HG03108 (cell line): ENCODE data around the gene CLCN1.

Source experiments
- ATAC-seq: cut with Tn5 transposase; IDR thresholded peaks from one replicate; pipeline ENCODE4 v1.9.1; 2021; ENCODE audit warnings: moderate library complexity; ENCODE audit not compliant: unreplicated experiment

CLCN1 gene

GRCh38 chr7:143292876-143293275, 23.0 kb upstream of the CLCN1 start:
- ATAC-seq = no peak

- no peak for ATAC-seq
Measured at GRCh38 chr7:143295870-143296269, 20.0 kb upstream of the CLCN1 start.

- no peak for ATAC-seq
Measured at GRCh38 chr7:143296686-143297085, 19.2 kb upstream of the CLCN1 start.

DNA sequence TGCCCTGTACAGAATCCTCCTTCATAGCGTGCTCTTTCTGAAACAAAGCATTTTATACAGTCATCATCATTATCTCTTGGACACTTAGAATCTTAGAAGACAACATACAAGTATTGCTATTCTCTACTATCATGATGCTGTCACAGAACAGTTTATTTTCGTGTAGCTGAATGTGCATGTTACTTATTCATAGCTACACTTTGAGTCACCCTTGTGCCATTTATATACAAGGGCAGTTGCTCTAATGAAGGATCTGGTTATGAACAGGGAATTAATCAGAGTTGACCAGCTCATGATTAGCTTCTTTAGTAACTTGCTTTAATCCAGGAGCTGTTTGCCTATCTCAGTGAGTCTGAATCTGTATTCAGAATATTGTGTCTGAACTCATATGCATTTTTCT, 16.6 kb upstream of the CLCN1 start:
- no peak for ATAC-seq

DNA sequence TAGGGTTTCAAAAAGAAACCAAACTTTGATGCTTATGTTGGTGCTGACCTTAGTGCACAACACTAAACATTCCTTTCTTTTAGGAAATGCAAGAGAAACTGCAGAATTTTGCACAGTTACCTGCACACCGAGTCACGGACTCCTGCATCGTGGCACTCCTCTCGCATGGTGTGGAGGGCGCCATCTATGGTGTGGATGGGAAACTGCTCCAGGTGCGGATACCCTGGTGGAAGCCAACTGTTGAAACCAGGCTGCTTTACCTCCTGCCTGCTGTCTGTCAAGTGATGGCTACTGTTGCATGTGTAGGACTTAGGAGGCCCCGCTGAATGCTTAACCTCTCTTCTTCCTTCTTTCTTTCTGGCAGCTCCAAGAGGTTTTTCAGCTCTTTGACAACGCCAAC, 16.1 kb upstream of the CLCN1 start:
- no peak for ATAC-seq

DNA sequence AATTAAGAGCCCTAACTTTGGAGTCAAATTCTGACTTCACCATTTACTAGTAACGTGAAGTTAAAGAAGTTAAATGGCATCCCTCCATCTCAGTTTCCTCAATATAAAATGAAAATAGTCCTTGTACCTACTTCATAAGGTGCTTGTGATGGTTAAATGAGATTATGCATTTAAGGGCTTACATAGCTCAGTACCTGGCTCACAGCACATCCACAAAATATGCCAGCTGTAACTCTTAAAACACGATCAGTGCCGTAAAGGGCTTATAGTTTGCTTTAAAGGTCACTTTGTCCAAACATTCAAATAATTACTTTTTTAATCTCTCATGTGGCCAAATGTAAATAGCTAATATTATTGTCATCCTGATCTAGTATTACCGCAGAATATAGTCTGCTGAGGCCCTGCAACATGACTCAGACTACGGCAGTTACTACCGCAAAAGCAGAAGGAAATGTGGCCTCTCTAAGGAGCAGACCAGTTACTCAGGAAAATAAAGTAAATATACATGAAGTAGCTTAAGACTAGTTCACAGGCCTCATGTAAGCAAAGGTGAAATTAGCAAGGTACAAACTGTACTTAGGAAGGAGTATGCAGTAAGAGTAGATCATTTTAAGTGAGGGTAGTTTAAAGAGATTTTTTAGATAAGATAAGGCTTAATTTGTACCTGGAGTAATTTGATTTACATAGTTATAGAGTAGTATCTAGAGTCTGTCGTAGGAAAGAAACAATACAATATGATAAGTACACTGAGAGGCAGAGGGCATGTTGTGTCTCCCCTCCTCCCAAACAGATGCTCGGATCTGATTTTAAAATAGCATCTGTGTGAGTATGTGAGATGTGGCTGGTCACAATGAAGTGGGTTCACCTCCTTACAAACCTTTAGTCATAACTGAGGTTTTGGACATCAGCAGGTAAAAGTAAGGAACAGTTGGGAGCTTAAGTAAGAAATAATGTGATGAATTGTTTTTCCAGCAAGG, 14.7 kb upstream of the CLCN1 start:
- no peak for ATAC-seq

DNA sequence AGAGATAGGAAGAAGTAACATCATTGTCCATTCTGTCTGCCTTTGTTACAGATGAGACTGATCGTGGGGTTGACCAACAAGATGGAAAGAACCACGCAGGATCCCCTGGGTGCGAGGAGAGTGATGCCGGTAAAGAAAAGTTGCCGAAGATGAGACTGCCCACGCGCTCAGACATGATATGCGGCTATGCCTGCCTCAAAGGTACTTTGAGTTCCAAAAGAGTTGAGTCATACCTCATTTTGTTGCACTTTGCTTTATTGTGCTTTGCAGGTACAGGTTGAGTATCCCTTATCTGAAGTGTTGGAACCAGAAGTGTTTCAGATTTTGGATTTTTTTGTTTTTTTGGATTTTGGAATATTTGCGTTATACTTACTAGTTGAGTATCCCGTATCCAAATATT, 12.2 kb upstream of the CLCN1 start:
- no peak for ATAC-seq

- ATAC-seq = no peak
Measured at GRCh38 chr7:143304938-143305337, 11.0 kb upstream of the CLCN1 start.

DNA sequence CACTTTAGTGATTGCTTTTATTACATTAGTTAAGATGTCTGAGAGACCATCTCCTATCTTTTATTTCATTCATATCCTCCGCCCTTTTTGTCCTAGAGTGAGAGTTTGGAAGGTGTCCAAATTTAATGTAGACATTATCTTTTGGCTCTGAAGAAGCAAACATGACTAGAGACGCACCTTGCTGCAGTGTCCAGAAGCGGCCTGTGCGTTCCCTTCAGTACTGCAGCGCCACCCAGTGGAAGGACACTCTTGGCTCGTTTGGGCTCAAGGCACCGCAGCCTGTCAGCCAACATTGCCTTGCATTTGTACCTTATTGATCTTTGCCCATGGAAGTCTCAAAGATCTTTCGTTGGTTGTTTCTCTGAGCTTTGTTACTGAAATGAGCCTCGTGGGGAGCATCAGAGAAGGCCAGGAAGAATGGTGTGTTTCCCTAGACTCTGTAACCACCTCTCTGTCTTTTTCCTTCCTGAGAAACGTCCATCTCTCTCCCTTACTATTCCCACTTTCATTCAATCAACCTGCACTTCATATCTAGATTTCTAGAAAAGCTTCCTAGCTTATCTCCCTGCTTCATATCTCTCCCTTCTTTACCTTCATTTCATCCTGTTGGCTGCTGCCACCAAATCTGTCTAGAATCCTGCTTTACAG, 10.4 kb upstream of the CLCN1 start:
- no peak for ATAC-seq

DNA sequence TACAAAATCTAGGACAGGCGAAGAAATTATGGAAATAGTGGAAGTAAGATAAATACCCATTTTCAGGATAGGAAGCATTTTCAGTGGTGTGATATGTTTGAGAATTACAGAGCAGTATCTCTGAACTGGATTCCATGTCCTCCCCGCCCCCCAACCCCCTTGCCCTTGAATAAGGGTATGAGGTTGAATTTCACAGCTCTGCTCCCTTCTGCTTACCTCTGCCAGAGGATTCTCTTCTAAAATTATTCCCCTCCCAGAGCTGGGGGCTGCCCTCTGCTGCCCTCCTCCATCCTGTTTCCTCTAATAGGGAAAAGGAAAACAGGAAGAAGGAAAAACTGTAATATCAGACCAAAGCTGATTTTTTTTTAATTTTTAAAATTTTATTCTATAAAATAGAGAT, 7.3 kb upstream of the CLCN1 start:
- ATAC-seq = no peak

GRCh38 chr7:143314127-143314526, 1.8 kb upstream of the CLCN1 start:
- ATAC-seq = no peak

DNA sequence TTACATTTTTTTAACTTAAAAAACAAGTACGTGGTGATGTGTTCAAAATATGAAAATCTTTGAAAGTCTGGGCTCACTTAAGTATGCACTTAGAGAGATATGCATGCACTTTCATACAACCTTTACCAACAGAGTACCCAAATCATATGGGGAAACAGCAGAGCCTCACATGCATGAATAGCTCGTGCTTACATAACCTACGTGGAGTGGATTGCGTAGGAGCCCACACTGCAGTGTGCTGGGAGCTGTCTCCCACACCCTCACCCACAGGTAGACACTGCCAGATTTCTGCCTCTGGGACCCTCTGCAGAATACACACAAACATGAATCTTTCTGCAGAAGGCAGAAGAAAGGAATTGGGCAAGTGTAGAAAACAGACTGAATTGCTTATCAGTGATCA, 581 bp downstream of the CLCN1 start:
- no peak for ATAC-seq

GRCh38 chr7:143318661-143319060, 2.8 kb downstream of the CLCN1 start:
- ATAC-seq = no peak

GRCh38 chr7:143320620-143321019, 4.7 kb downstream of the CLCN1 start:
- no peak for ATAC-seq

GRCh38 chr7:143321242-143321641, 5.3 kb downstream of the CLCN1 start:
- ATAC-seq = no peak

GRCh38 chr7:143321734-143322133, 5.8 kb downstream of the CLCN1 start:
- ATAC-seq = no peak

- no peak for ATAC-seq
Measured at GRCh38 chr7:143322760-143323633, 7.1 kb downstream of the CLCN1 start.

DNA sequence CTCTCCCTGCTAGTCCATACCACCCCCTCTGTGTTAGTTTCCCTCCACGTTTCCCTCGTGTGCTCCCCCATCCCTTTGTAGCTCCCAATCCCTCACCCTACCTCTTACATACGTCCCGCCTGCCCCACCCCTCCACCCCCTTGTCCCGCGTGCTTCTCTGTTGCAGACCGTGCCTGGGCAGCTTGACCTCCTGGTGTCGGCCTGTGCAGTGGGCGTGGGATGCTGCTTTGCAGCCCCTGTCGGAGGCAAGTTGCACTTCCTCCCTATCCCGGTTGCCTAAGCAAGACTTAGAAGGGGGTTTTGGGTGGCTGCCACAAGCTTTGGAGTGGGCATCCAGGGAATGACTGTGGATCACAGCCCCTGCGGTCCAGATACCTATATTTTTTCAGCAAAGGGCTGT, 7.7 kb downstream of the CLCN1 start:
- ATAC-seq = no peak

DNA sequence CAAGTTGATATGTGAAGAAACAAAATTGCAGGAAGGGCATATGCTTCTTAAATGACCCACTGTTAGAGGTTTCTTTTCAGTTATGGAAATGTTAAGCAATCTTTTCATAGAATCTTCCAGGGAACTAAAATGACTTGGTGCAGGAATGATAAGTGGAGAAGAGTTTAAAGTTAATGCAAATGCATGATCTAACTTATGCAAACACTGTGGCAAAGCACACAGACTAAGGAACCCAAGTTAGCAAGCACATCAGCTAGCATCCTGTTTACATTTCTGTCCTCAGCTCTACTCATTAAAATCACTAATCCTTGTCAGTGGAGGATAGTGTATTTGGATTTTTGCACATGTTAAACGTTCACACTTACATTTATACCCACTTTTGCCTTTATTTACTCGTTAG, 9.3 kb downstream of the CLCN1 start:
- peak; percentile 64 for ATAC-seq

DNA sequence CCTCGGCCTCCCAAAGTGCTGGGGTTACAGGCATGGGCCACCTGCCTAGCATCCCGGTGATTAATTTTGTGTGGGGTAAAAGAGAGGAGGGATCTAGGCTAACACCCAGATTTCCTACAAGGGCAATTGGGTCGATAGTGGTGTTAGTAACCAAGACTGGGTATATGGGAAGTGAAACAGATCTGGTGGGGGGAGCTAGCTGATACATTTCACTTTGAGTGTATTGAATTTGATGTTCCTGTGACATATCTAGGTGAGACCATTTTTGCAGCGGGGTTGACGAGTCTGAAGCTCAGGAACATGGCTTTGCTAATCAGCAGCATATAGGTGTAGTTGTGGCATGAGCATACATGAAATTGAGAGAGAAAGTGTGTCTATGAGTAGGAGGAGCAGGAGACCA, 12.0 kb downstream of the CLCN1 start:
- no peak for ATAC-seq

DNA sequence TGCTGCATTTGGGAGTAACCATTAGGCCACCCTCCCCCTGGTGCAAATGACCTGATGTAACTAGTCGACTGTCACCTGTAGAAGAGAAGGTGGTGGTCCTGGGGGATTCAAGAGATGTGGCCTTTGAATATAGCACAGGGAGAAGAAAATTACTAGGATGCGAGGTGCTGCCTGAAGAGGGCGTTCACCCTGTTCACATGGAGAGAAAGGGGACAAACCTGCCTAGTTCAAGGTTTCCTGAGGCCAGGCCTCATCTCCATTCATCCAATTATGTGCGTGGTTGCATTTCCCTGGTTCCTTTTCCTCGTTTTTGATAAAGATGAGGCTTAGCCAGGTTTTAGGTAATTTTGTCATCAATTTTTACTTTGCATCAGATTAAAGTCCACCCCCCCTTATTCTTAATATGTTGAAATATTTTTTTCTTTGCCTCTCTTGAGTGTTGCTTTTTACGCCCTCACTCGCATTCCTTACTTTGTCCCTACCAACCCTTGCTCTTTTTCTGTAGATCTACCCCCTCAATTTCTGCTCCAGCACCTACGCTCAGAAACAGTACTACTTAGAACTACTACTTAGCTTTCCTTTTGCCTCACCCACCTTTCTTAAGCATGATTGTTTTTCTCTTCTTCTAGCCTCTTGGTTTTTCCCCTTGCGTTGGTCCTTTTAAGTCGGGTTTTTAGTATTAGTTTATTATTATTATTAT, 13.7 kb downstream of the CLCN1 start:
- no peak for ATAC-seq
